Measurements from ENCODE around the gene ITIH1. TPM values are rescaled to one million over a fixed set of nuclear protein-coding genes. Genes with fewer than 3 reads are reported as not detected.
A peak's percentile ranks its signal among the peaks of the same experiment; 100 is the strongest.

Gene ITIH1
- total and polyA plus RNA-seq, 11 donors: 0.04 to 0.23 (median 0.21) TPM; not detected in 8

DNA sequence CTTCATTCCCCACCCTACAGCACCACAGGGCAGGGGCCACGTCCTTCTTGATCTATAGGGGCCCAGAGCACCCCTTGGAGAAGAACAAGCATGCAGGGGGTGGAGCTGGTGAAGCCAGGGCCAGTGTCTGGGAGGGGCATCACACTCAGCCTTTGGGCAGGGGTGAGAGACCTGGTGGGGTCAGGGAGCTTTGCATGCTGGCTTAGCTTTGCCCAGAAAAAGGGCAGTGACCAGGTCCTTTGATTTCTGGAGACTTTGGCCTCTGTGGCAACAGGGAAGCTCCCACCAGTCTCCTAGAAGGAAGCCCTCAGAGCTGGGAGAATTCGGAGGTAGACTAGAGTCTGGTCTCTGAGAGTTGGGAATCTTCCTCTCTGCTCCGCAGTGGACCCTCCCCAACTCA is 52.1 kb downstream of the ITIH1 start:
- Histone ChIP-seq H3K36me3 (peaks cover 0 to 7% (median 0%) of the 10 kb centered on the region in 9 donors), H3K27me3 (no peaks in the 10 kb centered on the region), H3K4me3 (no peak overlapping the region), H3K4me1 (peaks cover 0 to 24% (median 10%) of the 10 kb centered on the region in 12 donors), H3K27ac (no peak overlapping the region), H3K9me3 (no peaks in the 10 kb centered on the region)
- 82 to 100% (median 88%) methylated on average over 2 to 3 of the region's 3 CpGs for WGBS, 4 donors
- ATAC-seq (no peak), DNase-seq (no peak)
- TF ChIP-seq POLR2A (IDR thresholded peaks at IDR 0.05): no peak
- TF ChIP-seq, protein P1, sequence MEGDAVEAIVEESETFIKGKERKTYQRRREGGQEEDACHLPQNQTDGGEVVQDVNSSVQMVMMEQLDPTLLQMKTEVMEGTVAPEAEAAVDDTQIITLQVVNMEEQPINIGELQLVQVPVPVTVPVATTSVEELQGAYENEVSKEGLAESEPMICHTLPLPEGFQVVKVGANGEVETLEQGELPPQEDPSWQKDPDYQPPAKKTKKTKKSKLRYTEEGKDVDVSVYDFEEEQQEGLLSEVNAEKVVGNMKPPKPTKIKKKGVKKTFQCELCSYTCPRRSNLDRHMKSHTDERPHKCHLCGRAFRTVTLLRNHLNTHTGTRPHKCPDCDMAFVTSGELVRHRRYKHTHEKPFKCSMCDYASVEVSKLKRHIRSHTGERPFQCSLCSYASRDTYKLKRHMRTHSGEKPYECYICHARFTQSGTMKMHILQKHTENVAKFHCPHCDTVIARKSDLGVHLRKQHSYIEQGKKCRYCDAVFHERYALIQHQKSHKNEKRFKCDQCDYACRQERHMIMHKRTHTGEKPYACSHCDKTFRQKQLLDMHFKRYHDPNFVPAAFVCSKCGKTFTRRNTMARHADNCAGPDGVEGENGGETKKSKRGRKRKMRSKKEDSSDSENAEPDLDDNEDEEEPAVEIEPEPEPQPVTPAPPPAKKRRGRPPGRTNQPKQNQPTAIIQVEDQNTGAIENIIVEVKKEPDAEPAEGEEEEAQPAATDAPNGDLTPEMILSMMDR (IDR thresholded peaks at IDR 0.05): no peak
- intact Hi-C loops (cut with DNase I): no loop called here

GRCh38 chr3:52829906-52830463 is 52.6 kb downstream of the ITIH1 start:
- TF ChIP-seq POLR2A (IDR thresholded peaks at IDR 0.05): no peak
- TF ChIP-seq, protein P1 (IDR thresholded peaks at IDR 0.05): no peak
- no peak overlapping the region for H3K27ac ChIP-seq
- H3K27me3 ChIP-seq: no peaks in the 10 kb centered on the region
- H3K4me1 ChIP-seq: peaks cover 0 to 24% (median 11%) of the 10 kb centered on the region in 12 donors
- intact Hi-C loops (cut with DNase I): loop anchor here in 1 of 10 donors (5.0 kb wide), 1 partner anchor 58 kb away; the partner anchor contains the start of gene NEK4
- H3K9me3 ChIP-seq: no peaks in the 10 kb centered on the region
- no peak for DNase-seq
- H3K36me3 ChIP-seq: peaks cover 0 to 10% (median 0%) of the 10 kb centered on the region in 9 donors
- no peak for ATAC-seq
- peak overlapping the region in 1 of 12 donors; percentile 2 for H3K4me3 ChIP-seq
- WGBS, 4 donors: 87 to 97% (median 93%) methylated on average over 10 of the region's 10 CpGs

- no peaks in the 10 kb centered on the region for H3K9me3 ChIP-seq
- WGBS, 4 donors: 81 to 86% (median 82%) methylated on average over 16 of the region's 16 CpGs
- H3K36me3 ChIP-seq: peaks cover 0 to 14% (median 0%) of the 10 kb centered on the region in 9 donors
- no peak for ATAC-seq
- no peaks in the 10 kb centered on the region for H3K27me3 ChIP-seq
- peaks cover 4 to 31% (median 17%) of the 10 kb centered on the region in 12 donors for H3K4me1 ChIP-seq
- H3K4me3 ChIP-seq: peak within 1 kb of the TSS in 1 of 12 donors; percentile 2
- intact Hi-C loops (cut with DNase I): loop anchor here in 1 of 10 donors (5.0 kb wide), 1 partner anchor 58 kb away; the partner anchor contains the start of gene NEK4
- no peak for TF ChIP-seq POLR2A (IDR thresholded peaks at IDR 0.05)
- TF ChIP-seq, protein P1 (IDR thresholded peaks at IDR 0.05): no peak
- peak within 1 kb of the TSS in 7 of 12 donors; percentile 12 to 53 (median 46) for H3K27ac ChIP-seq
- no peak for DNase-seq
Observed at GRCh38 chr3:52830535-52831258, 53.3 kb downstream of the ITIH1 start, which contains the start of gene ITIH4. Gene ITIH4, minus strand, starts transcription at chr3:52830672. Its CDS starts 30 bp downstream, at chr3:52830642.
